Esophagus mucosa (tissue), 1 donor: ENCODE data around the gene CTNNBIP1. TPM values are rescaled to one million over a fixed set of nuclear protein-coding genes. Genes with fewer than 3 reads are reported as not detected.

ENCODE experiments used
- ATAC-seq: fragments of 200-7000 bp; cut with Tn5 transposase; one replicate; pipeline ENCODE4 v1.9.1; 2020
- total RNA-seq: library from RNA; stranded (reverse); gene quantifications from one replicate; pipeline ENCODE4 v1.2.4, GENCODE V29; 2023
- donor health status: DM: yes; HTN: yes; CAD: no.

Gene CTNNBIP1
- total RNA-seq, 1 donor from 2014 or later, result 175 TPM

- ATAC-seq, result no peak
These were observed 34.5 kb downstream of the CTNNBIP1 start for GRCh38 chr1:9875636-9876000.

- peak; percentile 39 for ATAC-seq
These were observed 35.0 kb downstream of the CTNNBIP1 start for GRCh38 chr1:9874959-9875635.

- no peak for ATAC-seq
These were observed 35.7 kb downstream of the CTNNBIP1 start for GRCh38 chr1:9874412-9874811.

GRCh38 chr1:9873992-9874391 is 36.1 kb downstream of the CTNNBIP1 start:
- no peak for ATAC-seq

GRCh38 chr1:9873385-9873784 is 36.7 kb downstream of the CTNNBIP1 start:
- ATAC-seq, result no peak

- ATAC-seq, result peak; percentile 14
These were observed 37.5 kb downstream of the CTNNBIP1 start for GRCh38 chr1:9872430-9873165.

- no peak for ATAC-seq
These were observed 38.2 kb downstream of the CTNNBIP1 start for GRCh38 chr1:9871707-9872425.

- no peak for ATAC-seq
These were observed 39.0 kb downstream of the CTNNBIP1 start for GRCh38 chr1:9871021-9871420.

- ATAC-seq, result no peak
These were observed 39.5 kb downstream of the CTNNBIP1 start for GRCh38 chr1:9870572-9870971.

- peak; percentile 89 for ATAC-seq
These were observed 40.2 kb downstream of the CTNNBIP1 start for GRCh38 chr1:9869831-9870251.

- no peak for ATAC-seq
These were observed 41.9 kb downstream of the CTNNBIP1 start for GRCh38 chr1:9868244-9868590.

- peak; percentile 64 for ATAC-seq
These were observed 42.4 kb downstream of the CTNNBIP1 start for GRCh38 chr1:9867408-9868243.

GRCh38 chr1:9866836-9867235 is 43.2 kb downstream of the CTNNBIP1 start:
- no peak for ATAC-seq

- no peak for ATAC-seq
These were observed 44.3 kb downstream of the CTNNBIP1 start for GRCh38 chr1:9865724-9866123.

GRCh38 chr1:9863371-9863770 is 46.7 kb downstream of the CTNNBIP1 start:
- ATAC-seq, result no peak

GRCh38 chr1:9861360-9861759 is 48.7 kb downstream of the CTNNBIP1 start:
- ATAC-seq, result peak; percentile 7

- ATAC-seq, result no peak
These were observed 49.2 kb downstream of the CTNNBIP1 start for GRCh38 chr1:9860887-9861286.

GRCh38 chr1:9859281-9860014 is 50.6 kb downstream of the CTNNBIP1 start:
- no peak for ATAC-seq

- ATAC-seq, result no peak
These were observed 51.6 kb downstream of the CTNNBIP1 start for GRCh38 chr1:9858293-9859035.

- no peak for ATAC-seq
These were observed 54.9 kb downstream of the CTNNBIP1 start for GRCh38 chr1:9855186-9855585.

- no peak for ATAC-seq
These were observed 56.8 kb downstream of the CTNNBIP1 start for GRCh38 chr1:9853249-9853595.
